Peyer's patch (tissue), 4 donors: ENCODE data around the gene TTYH1.

Experiments
- POLR2A ChIP-seq, 2 donors: fragments of 450-650 bp; IDR thresholded peaks; one replicate each; pipeline ENCODE4 v1.5.1; 2017; ENCODE audit warnings: antibody characterized with exemption in 2 of 2, mild to moderate bottlenecking in 2 of 2, moderate library complexity in 2 of 2
- TF ChIP-seq, protein P1 (sequence below), 6 experiments: fragments of 450-650 bp in 4 of 6; fragments of 200-600 bp in 2 of 6; sonication (generic) in 1 of 6; IDR thresholded peaks; one replicate each; pipeline ENCODE4 v1.5.1; 2017 to 2019; ENCODE audit warnings: antibody characterized with exemption in 6 of 6, mild to moderate bottlenecking in 3 of 6, moderate library complexity in 1 of 6

GRCh38 chr19:54395685-54396084, 19.6 kb upstream of the TTYH1 start:
- TF ChIP-seq, protein P1, sequence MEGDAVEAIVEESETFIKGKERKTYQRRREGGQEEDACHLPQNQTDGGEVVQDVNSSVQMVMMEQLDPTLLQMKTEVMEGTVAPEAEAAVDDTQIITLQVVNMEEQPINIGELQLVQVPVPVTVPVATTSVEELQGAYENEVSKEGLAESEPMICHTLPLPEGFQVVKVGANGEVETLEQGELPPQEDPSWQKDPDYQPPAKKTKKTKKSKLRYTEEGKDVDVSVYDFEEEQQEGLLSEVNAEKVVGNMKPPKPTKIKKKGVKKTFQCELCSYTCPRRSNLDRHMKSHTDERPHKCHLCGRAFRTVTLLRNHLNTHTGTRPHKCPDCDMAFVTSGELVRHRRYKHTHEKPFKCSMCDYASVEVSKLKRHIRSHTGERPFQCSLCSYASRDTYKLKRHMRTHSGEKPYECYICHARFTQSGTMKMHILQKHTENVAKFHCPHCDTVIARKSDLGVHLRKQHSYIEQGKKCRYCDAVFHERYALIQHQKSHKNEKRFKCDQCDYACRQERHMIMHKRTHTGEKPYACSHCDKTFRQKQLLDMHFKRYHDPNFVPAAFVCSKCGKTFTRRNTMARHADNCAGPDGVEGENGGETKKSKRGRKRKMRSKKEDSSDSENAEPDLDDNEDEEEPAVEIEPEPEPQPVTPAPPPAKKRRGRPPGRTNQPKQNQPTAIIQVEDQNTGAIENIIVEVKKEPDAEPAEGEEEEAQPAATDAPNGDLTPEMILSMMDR (IDR thresholded peaks at IDR 0.05): no peak
- no peak for TF ChIP-seq POLR2A (IDR thresholded peaks at IDR 0.05)
